Suppressor macrophage treated with lipopolysaccharide for 4 hours (primary cell): Measurements from ENCODE around the gene TRERF1.

Experiments
- DNase-seq: peaks from one replicate; pipeline ENCODE4 v3.0.0-alpha.2; 2020

The TRERF1 gene

GRCh38 chr6:42179261-42179944 lies 272.3 kb downstream of the TRERF1 start:
- DNase-seq, result no peak

GRCh38 chr6:42177514-42178364 lies 274.0 kb downstream of the TRERF1 start:
- DNase-seq, result no peak

- no peak for DNase-seq
These were observed 274.7 kb downstream of the TRERF1 start for GRCh38 chr6:42176981-42177380.

- DNase-seq, result no peak
These were observed 275.9 kb downstream of the TRERF1 start for GRCh38 chr6:42175860-42176259.
